Measurements from ENCODE around the gene CREG1.

GRCh38 chr1:167554028-167554779, 642 bp upstream of the CREG1 start:
- TF ChIP-seq POLR2AphosphoS5 (IDR thresholded peaks at IDR 0.05) (no peak), CTCF (IDR thresholded peaks at IDR 0.05; ENCODE audit: poor library complexity, severe bottlenecking) (no peak), TAF1 (IDR thresholded peaks at IDR 0.05; ENCODE audit: low read depth) (no peak), SMC3 (conservative IDR thresholded peaks at IDR 0.05; ENCODE audit: poor library complexity) (no peak), EZH2 (IDR thresholded peaks at IDR 0.05; ENCODE audit: borderline replicate concordance, insufficient read depth, low read length, poor library complexity, severe bottlenecking) (no peak), RAD21 (conservative IDR thresholded peaks at IDR 0.05) (no peak)
